HG03521 (cell line): ENCODE results near the gene CDHR5.

ENCODE experiments used
- ATAC-seq: cut with Tn5 transposase; IDR thresholded peaks from one replicate; pipeline ENCODE4 v1.9.1; 2021; ENCODE audit warnings: mild to moderate bottlenecking, moderate library complexity; ENCODE audit not compliant: unreplicated experiment

The CDHR5 gene

GRCh38 chr11:569158-569885, 55.4 kb downstream of the CDHR5 start:
- ATAC-seq = no peak

- ATAC-seq = peak; percentile 83
Measured at GRCh38 chr11:568306-569157, 56.2 kb downstream of the CDHR5 start.

- no peak for ATAC-seq
Measured at GRCh38 chr11:567629-568292, 57.0 kb downstream of the CDHR5 start.

- no peak for ATAC-seq
Measured at GRCh38 chr11:567011-567628, 57.6 kb downstream of the CDHR5 start.
